H9 (cell line): ENCODE measurements around the gene ITPR3. TPM values are rescaled to one million over a fixed set of nuclear protein-coding genes. Genes with fewer than 3 reads are reported as not detected.

Experiments used
- DNase-seq: peaks from one replicate; pipeline ENCODE4 v3.0.0-alpha.2; 2017
- H2AFZ ChIP-seq: one replicate; pipeline ENCODE4 v1.6.1; 2013; ENCODE audit warnings: mild to moderate bottlenecking, low read length, control low read depth, moderate library complexity
- H2AK5ac ChIP-seq: 2 replicates; pipeline ENCODE4 v1.6.1; 2013; ENCODE audit warnings: low read length, control low read depth, mixed read lengths; ENCODE audit not compliant: insufficient read length
- H2BK120ac ChIP-seq: one replicate; pipeline ENCODE4 v1.6.1; 2013; ENCODE audit warnings: low read depth, mild to moderate bottlenecking, low read length, control low read depth, inconsistent platforms; ENCODE audit not compliant: poor library complexity, severe bottlenecking
- H2BK12ac ChIP-seq: 2 replicates; pipeline ENCODE4 v1.6.1; 2013; ENCODE audit warnings: low read length, control low read depth, mixed read lengths, low read depth; ENCODE audit not compliant: insufficient read length
- H2BK15ac ChIP-seq: 2 replicates; pipeline ENCODE4 v1.6.1; 2013; ENCODE audit warnings: low read depth, low read length, control low read depth
- H2BK20ac ChIP-seq: one replicate; pipeline ENCODE4 v1.6.1; 2013; ENCODE audit warnings: low read depth, mild to moderate bottlenecking, low read length, control low read depth, inconsistent platforms; ENCODE audit not compliant: poor library complexity, severe bottlenecking
- H2BK5ac ChIP-seq: 2 replicates; pipeline ENCODE4 v1.6.1; 2013; ENCODE audit warnings: low read length, control low read depth, mixed read lengths; ENCODE audit not compliant: insufficient read length
- H3K14ac ChIP-seq: 2 replicates; pipeline ENCODE4 v1.6.1; 2013; ENCODE audit warnings: low read length, control low read depth; ENCODE audit not compliant: insufficient read depth
- H3K18ac ChIP-seq: 2 replicates; pipeline ENCODE4 v1.6.1; 2013; ENCODE audit warnings: low read depth, mild to moderate bottlenecking, mixed read lengths, low read length, control low read depth; ENCODE audit not compliant: insufficient read length
- H3K23ac ChIP-seq: 2 replicates; pipeline ENCODE4 v1.6.1; 2013; ENCODE audit warnings: low read length, control low read depth, mixed read lengths, low read depth; ENCODE audit not compliant: insufficient read length
- H3K23me2 ChIP-seq: 2 replicates; pipeline ENCODE4 v1.6.1; 2013; ENCODE audit warnings: low read depth, mild to moderate bottlenecking, mixed read lengths, low read length, control low read depth; ENCODE audit not compliant: insufficient read length, poor library complexity, severe bottlenecking
- H3K27ac ChIP-seq: 2 replicates; pipeline ENCODE4 v1.5.1; 2013; ENCODE audit warnings: low read length, control low read depth, mixed read lengths, low read depth; ENCODE audit not compliant: insufficient read length
- H3K27me3 ChIP-seq: 2 replicates; pipeline ENCODE4 v1.6.1; 2013; ENCODE audit warnings: low read length, control low read depth, inconsistent platforms; ENCODE audit not compliant: insufficient read depth
- H3K4ac ChIP-seq: 2 replicates; pipeline ENCODE4 v1.6.1; 2013; ENCODE audit warnings: low read depth, mild to moderate bottlenecking, control low read depth, inconsistent platforms, low read length, moderate library complexity
- H3K4me1 ChIP-seq: 2 replicates; pipeline ENCODE4 v1.6.1; 2013; ENCODE audit warnings: low read length, control low read depth, inconsistent platforms; ENCODE audit not compliant: insufficient read depth
- H3K4me2 ChIP-seq: 2 replicates; pipeline ENCODE4 v1.6.1; 2013; ENCODE audit warnings: low read length, control low read depth, mixed read lengths; ENCODE audit not compliant: insufficient read length, insufficient read depth
- H3K56ac ChIP-seq: 2 replicates; pipeline ENCODE4 v1.6.1; 2013; ENCODE audit warnings: low read depth, mild to moderate bottlenecking, mixed read lengths, low read length, control low read depth; ENCODE audit not compliant: insufficient read length
- H3K79me1 ChIP-seq: 2 replicates; pipeline ENCODE4 v1.6.1; 2013; ENCODE audit warnings: low read depth, mild to moderate bottlenecking, moderate library complexity, low read length, control low read depth, inconsistent platforms; ENCODE audit not compliant: insufficient read depth, poor library complexity, severe bottlenecking
- H3K79me2 ChIP-seq: 2 replicates; pipeline ENCODE4 v1.6.1; 2013; ENCODE audit warnings: low read length, control low read depth, inconsistent platforms; ENCODE audit not compliant: insufficient read depth
- H3K9ac ChIP-seq: 2 replicates; pipeline ENCODE4 v1.6.1; 2013; ENCODE audit warnings: low read length, control low read depth, mixed read lengths; ENCODE audit not compliant: insufficient read length; ENCODE audit errors: extremely low read depth
- H3K9me3 ChIP-seq: one replicate; pipeline ENCODE4 v1.6.1; 2013; ENCODE audit warnings: low read depth, low read length, inconsistent platforms; ENCODE audit not compliant: control insufficient read depth
- H3T11ph ChIP-seq: one replicate; pipeline ENCODE4 v1.6.1; 2013; ENCODE audit warnings: mild to moderate bottlenecking, low read length, control low read depth, inconsistent platforms
- H4K20me1 ChIP-seq: one replicate; pipeline ENCODE4 v1.6.1; 2013; ENCODE audit not compliant: control insufficient read depth, insufficient read length, insufficient read depth
- H4K5ac ChIP-seq: 2 replicates; pipeline ENCODE4 v1.6.1; 2013; ENCODE audit warnings: low read depth, mild to moderate bottlenecking, mixed read lengths, low read length, control low read depth; ENCODE audit not compliant: insufficient read length
- H4K8ac ChIP-seq: replicated peaks from 2 replicates; pipeline ENCODE4 v1.6.1; 2013; ENCODE audit warnings: low read length, control low read depth, mixed read lengths, low read depth; ENCODE audit not compliant: insufficient read length
- H4K91ac ChIP-seq: 2 replicates; pipeline ENCODE4 v1.6.1; 2013; ENCODE audit warnings: low read depth, mild to moderate bottlenecking, moderate library complexity, mixed read lengths, low read length, control low read depth; ENCODE audit not compliant: insufficient read length
- H3K27ac Mint-ChIP-seq, 3 experiments: 2 replicates in 2 of 3; 3 replicates in 1 of 3; pipeline ENCODE4 v1.8.0; 2020 to 2021; ENCODE audit warnings: mixed read lengths in 3 of 3, mild to moderate bottlenecking in 1 of 3, moderate library complexity in 1 of 3
- H3K27me3 Mint-ChIP-seq: 2 replicates; pipeline ENCODE4 v1.8.0; 2021; ENCODE audit warnings: low read depth, mild to moderate bottlenecking, moderate library complexity, mixed read lengths
- H3K36me3 Mint-ChIP-seq, 3 experiments: 2 replicates in 2 of 3; 3 replicates in 1 of 3; pipeline ENCODE4 v1.8.0; 2020 to 2021; ENCODE audit warnings: low read depth in 3 of 3, mixed read lengths in 3 of 3; ENCODE audit not compliant: insufficient read depth in 1 of 3
- H3K4me1 Mint-ChIP-seq, 2 experiments: 2 replicates each; pipeline ENCODE4 v1.8.0; 2020; ENCODE audit warnings: mixed read lengths in 2 of 2
- H3K4me3 Mint-ChIP-seq, 2 experiments: 2 replicates in 1 of 2; 3 replicates in 1 of 2; pipeline ENCODE4 v1.8.0; 2020 to 2021; ENCODE audit warnings: mild to moderate bottlenecking in 2 of 2, mixed read lengths in 2 of 2, moderate library complexity in 1 of 2
- H3K9me3 Mint-ChIP-seq, 2 experiments: 2 replicates in 1 of 2; 3 replicates in 1 of 2; pipeline ENCODE4 v1.8.0; 2020; ENCODE audit warnings: mild to moderate bottlenecking in 2 of 2, mixed read lengths in 2 of 2, moderate library complexity in 1 of 2
- WGBS: extraction: QIAGEN DNeasy Blood & Tissue Kit; methylation state at CpG from one replicate; pipeline ENCODE4 v1.1.7; 2013; ENCODE audit warnings: missing lambda C conversion rate, low lambda C conversion rate, mixed read lengths; ENCODE audit not compliant: insufficient read length; ENCODE audit errors: extremely low coverage; 5-methylcytosine and 5-hydroxymethylcytosine counted together
- total RNA-seq: library from RNA; stranded (reverse); gene quantifications from 2 replicates; pipeline ENCODE4 v1.2.1, GENCODE V29; 2021
- TF ChIP-seq, protein P1 (sequence below): fragments of 200-600 bp; sonication (generic); conservative IDR thresholded peaks from 3 replicates; pipeline ENCODE4 v1.8.0; 2021; ENCODE audit warnings: antibody characterized with exemption, mild to moderate bottlenecking

ITPR3 gene
- total RNA-seq, 1 experiment from 2014 or later = 40.3 TPM

DNA sequence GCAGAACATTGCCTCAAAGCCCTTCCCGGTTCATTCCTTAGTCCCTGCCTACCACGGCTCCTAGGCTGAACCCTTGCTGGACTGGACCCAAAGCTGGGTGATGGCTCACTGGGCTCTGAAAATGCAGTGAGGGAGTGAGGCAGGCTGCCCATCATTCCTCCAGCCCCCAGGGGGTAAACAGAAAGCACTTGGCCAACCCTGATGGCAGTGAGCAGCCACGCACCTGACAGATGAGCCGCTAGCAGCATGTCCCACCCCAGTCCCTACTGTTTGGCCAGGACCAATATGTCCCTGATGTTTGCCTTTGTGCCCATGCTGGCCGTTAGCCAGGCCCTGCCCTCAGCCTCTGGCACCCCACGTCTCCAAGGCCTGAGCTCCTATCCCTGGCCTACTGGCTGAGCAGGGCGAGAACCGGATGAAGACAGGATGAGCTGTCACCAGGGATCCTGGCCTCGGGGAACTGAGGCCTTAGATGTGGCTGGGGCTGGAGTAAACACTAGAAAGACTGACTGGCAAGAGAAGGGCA is 21.6 kb upstream of the ITPR3 start:
- Histone ChIP-seq H3K9me3 (no peaks in the 10 kb centered on the region), H3K4me2 (no peak overlapping the region), H2BK15ac (no peak overlapping the region), H3T11ph (no peak overlapping the region), H4K20me1 (no peaks in the 10 kb centered on the region), H3K4me1 (no peaks in the 10 kb centered on the region), H3K27me3 (no peaks in the 10 kb centered on the region; the same call in 1 of the 2 replicates), H3K79me1 (no peaks in the 10 kb centered on the region), H3K4ac (no peak overlapping the region), H2BK120ac (no peak overlapping the region), H3K18ac (no peak overlapping the region), H3K23ac (no peak overlapping the region), H2AK5ac (no peak overlapping the region), H3K27ac (no peak overlapping the region), H3K14ac (no peak overlapping the region), H4K8ac (no peak overlapping the region), H2BK20ac (no peak overlapping the region), H3K56ac (no peak overlapping the region), H2BK5ac (no peak overlapping the region), H3K79me2 (no peaks in the 10 kb centered on the region), H3K9ac (no peak overlapping the region), H2BK12ac (no peak overlapping the region), H2AFZ (no peak overlapping the region), H4K5ac (no peak overlapping the region), H3K23me2 (no peaks in the 10 kb centered on the region), H4K91ac (no peak overlapping the region)
- H3K36me3 Mint-ChIP-seq = no peaks in the 10 kb centered on the region; a peak in 1 of 7 replicates
- H3K4me3 Mint-ChIP-seq = no peak overlapping the region
- TF ChIP-seq, protein P1, sequence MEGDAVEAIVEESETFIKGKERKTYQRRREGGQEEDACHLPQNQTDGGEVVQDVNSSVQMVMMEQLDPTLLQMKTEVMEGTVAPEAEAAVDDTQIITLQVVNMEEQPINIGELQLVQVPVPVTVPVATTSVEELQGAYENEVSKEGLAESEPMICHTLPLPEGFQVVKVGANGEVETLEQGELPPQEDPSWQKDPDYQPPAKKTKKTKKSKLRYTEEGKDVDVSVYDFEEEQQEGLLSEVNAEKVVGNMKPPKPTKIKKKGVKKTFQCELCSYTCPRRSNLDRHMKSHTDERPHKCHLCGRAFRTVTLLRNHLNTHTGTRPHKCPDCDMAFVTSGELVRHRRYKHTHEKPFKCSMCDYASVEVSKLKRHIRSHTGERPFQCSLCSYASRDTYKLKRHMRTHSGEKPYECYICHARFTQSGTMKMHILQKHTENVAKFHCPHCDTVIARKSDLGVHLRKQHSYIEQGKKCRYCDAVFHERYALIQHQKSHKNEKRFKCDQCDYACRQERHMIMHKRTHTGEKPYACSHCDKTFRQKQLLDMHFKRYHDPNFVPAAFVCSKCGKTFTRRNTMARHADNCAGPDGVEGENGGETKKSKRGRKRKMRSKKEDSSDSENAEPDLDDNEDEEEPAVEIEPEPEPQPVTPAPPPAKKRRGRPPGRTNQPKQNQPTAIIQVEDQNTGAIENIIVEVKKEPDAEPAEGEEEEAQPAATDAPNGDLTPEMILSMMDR = no peak
- DNase-seq = peak; percentile 22
- H3K9me3 Mint-ChIP-seq = no peaks in the 10 kb centered on the region; a peak in 2 of 5 replicates
- peaks cover 10% of the 10 kb centered on the region for H3K27me3 Mint-ChIP-seq
- no CpG with 5 or more reads among the region's 9 CpGs for WGBS
- peak overlapping the region in 2 of 3 experiments; percentile 7 to 53; a peak in 2 of 7 replicates for H3K27ac Mint-ChIP-seq
- H3K4me1 Mint-ChIP-seq = peaks cover 15 to 16% of the 10 kb centered on the region in 2 experiments
